ENCODE measurements around the gene JUN.

DNA sequence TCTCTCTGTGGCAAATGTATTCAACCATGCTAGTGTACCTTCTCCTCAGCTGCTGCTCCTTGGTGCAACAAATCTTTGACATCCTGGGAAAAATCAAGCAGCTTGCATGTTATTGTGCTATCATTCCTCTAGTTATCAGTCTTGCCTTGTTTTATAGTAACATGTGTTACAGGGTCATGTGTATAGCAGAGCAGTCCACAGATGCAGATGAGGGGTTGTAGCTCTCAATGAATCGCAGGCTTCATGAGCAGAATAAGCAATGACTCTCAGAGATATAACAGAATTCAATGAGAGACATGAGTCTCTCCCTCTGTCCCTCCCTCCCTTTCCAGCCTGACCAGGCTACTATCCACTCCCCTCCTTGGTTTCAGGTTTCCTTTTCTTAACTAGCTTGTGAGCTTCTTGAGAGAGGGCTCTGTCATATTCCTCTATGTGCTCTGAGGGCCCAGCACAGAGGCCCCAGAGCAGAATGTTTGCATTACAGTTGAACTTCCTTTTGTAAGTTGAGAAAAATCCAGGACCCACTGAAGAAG, 15.1 kb upstream of the JUN start:
- TF ChIP-seq ZBTB8A (tag by site-specific recombination; IDR thresholded peaks at IDR 0.05) (no peak), SALL2 (tag by site-specific recombination; IDR thresholded peaks at IDR 0.05; ENCODE audit: borderline replicate concordance) (no peak)
